Measurements from ENCODE around the gene GAL.

Gene GAL

DNA sequence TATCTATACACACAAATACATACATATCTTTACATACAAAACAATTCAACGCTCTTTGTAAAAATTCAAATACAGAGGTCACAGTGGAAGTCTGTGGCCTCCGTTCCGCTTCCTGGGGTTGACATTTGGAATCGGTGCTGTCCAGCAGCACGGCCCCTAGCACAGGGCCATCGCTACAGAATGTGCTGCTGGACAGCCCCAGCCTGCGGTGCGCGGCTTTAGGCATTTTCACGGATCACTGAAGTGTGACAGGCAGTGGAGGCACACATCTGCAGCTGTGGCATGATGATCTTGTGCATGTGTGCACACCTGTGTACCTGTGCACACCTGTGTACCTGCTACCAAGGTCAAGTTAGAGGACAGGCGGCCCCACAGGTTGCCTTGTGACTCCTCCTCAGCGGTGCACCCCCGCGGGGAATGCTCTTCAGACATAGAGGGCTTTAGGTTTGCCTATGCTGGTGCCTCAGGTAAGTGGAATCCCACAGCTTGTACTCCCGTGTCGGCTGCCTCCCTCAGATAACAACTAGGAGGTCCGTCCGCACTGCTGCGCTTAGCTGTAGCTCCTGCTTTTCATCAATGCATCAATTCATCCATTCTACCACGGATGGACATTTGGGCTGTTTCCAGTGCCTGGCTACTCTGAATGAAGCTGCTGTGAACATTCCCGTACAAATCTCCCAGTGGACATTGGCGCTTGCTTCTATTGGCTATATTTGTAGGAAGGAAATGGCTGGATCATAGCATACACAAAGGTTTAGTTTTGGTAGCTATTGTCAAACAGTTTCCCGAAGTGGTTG lies 29.9 kb downstream of the GAL start:
- no peak for FAIRE-seq
- no peak for DNase-seq (ENCODE audit: insufficient read length, low spot score)
- TF ChIP-seq POLR2AphosphoS5 (IDR thresholded peaks at IDR 0.05; ENCODE audit: low read depth, low read length) = no peak
- TF ChIP-seq POU2F2 (IDR thresholded peaks at IDR 0.05; ENCODE audit: low read depth, low read length) = no peak

DNA sequence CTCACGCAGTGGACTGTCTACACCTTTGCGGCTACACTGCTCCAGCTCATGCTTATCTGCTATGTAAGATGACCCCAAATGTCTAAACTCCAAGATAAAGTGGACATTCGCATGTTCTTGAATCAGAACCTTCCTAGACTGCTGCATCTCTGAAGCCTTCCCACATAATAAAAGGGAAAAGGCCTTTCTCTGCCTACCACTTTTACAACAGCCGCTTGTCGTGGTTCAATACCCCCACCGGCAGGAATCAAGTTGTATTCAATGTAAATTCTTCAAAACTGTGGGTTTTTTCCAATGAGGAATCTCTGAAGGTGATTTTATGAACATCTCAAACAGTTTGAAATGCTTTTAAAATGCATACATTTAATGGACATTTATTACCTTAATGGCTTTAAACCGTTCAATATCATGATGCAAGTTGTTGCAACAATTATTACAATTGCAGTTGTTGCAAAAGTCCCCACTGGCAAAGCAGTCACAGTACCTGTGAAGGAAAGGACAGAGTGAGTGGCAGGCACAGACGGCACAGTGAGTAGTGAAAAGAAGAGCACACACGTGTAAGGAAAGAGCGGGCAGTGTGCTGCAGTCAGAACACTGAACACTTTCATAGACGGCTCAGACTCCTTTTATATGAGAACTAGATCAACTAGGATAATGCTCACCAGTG lies 31.2 kb downstream of the GAL start:
- no peak for FAIRE-seq
- no peak for TF ChIP-seq TAF1 (IDR thresholded peaks at IDR 0.05; ENCODE audit: low read depth, low read length)
- TF ChIP-seq POLR2A (IDR thresholded peaks at IDR 0.05; ENCODE audit: low read depth, low read length) = no peak
- TF ChIP-seq POU2F2 (IDR thresholded peaks at IDR 0.05; ENCODE audit: low read depth, low read length) = no peak
- no peak for TF ChIP-seq SPI1 (IDR thresholded peaks at IDR 0.05; ENCODE audit: low read depth, low read length)
- TF ChIP-seq POLR2AphosphoS5 (IDR thresholded peaks at IDR 0.05; ENCODE audit: low read depth, low read length) = no peak
- DNase-seq (ENCODE audit: insufficient read length, low spot score) = no peak

DNA sequence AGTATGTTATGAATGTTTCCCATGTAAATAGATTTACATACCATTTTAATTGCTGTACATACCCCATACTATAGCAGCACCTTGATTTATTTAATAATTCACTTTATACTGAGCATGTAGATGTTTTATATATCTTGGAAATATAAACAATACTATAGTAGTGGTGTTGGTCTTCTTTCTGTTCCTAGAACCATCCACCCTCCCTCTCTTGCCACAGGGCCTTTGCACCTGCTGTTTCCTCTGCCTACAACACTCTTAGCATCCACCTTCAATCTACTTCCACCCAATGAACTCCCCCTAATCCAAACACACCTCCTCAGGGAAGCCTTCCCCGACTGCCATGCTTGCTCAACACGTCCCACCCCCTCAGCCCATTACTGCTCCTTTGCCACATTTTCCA lies 36.7 kb downstream of the GAL start:
- TF ChIP-seq TAF1 (IDR thresholded peaks at IDR 0.05; ENCODE audit: low read depth, low read length) = no peak
- FAIRE-seq (no peak), DNase-seq (ENCODE audit: insufficient read length, low spot score) (no peak)

DNA sequence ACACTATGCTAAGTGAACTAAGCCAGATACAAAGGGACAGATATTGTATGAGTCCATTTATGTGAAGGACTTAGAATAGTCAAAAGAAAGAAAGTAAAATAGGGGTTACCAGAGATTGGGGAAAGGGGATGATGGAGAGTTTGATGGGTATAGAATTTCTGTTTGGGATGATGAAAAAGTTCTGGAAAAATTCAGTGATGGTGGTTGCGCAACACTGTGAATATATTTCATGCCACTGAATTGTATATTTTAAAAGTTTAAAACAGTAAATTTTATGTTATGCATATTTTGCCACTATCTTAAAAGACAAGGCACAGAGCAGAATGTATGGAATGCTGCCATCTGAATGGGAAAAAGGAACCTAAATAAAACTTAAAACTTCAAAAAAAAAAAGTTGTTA lies 37.8 kb downstream of the GAL start:
- FAIRE-seq (no peak), DNase-seq (ENCODE audit: insufficient read length, low spot score) (no peak)
- TF ChIP-seq SPI1 (IDR thresholded peaks at IDR 0.05; ENCODE audit: low read depth, low read length) (no peak), POU2F2 (IDR thresholded peaks at IDR 0.05; ENCODE audit: low read depth, low read length) (no peak), POLR2AphosphoS5 (IDR thresholded peaks at IDR 0.05; ENCODE audit: low read depth, low read length) (no peak), PAX5 (IDR thresholded peaks at IDR 0.05; ENCODE audit: insufficient read depth, low read length, severe bottlenecking) (no peak), POLR2A (IDR thresholded peaks at IDR 0.05; ENCODE audit: low read depth, low read length) (no peak), TAF1 (IDR thresholded peaks at IDR 0.05; ENCODE audit: low read depth, low read length) (no peak)

DNA sequence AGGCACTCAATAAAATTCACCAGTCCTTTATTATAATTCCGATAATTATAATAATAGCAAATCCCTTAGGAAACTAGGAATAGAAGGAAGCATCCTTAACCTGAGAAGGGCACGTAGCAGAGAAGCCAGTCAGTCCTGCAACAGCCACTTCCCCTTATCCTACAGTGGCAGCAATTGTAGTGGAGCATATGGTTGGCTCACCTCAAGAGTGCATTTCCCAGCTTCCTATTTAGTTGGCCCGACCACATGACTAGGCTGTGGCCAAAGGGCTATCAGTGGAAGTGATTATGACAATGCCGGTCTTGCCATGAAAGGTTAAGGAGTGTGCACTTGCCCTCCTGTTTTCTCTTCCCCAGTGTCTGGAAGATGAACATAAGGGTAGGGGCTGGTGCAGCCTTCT lies 39.9 kb downstream of the GAL start:
- no peak for FAIRE-seq
- no peak for TF ChIP-seq POU2F2 (IDR thresholded peaks at IDR 0.05; ENCODE audit: low read depth, low read length)
- no peak for TF ChIP-seq SPI1 (IDR thresholded peaks at IDR 0.05; ENCODE audit: low read depth, low read length)
- TF ChIP-seq PAX5 (IDR thresholded peaks at IDR 0.05; ENCODE audit: insufficient read depth, low read length, severe bottlenecking) = no peak
- no peak for TF ChIP-seq TAF1 (IDR thresholded peaks at IDR 0.05; ENCODE audit: low read depth, low read length)
- no peak for TF ChIP-seq POLR2AphosphoS5 (IDR thresholded peaks at IDR 0.05; ENCODE audit: low read depth, low read length)
- no peak for TF ChIP-seq POLR2A (IDR thresholded peaks at IDR 0.05; ENCODE audit: low read depth, low read length)
- no peak for DNase-seq (ENCODE audit: insufficient read length, low spot score)

DNA sequence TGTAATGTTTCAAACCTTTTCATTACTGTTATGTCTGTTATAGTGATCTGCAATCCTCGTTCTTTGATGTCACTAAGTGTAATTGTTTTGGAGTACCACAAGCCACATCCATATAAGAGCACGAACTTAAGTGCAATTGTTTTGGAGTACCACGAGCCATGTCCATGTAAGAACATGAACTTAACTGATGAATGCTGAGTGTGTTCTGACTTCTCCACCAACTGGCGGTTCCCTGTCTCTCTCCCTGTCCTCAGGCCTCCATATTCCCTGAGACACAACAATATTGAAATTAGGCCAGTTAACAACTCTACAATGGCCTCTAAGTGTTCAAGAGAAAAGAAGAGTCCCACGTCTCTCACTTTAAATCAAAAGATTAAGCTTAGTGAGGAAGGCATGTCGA lies 43.4 kb downstream of the GAL start:
- DNase-seq (ENCODE audit: insufficient read length, low spot score) = no peak
- no peak for TF ChIP-seq TAF1 (IDR thresholded peaks at IDR 0.05; ENCODE audit: low read depth, low read length)
- TF ChIP-seq PAX5 (IDR thresholded peaks at IDR 0.05; ENCODE audit: insufficient read depth, low read length, severe bottlenecking) = no peak
- TF ChIP-seq POU2F2 (IDR thresholded peaks at IDR 0.05; ENCODE audit: low read depth, low read length) = no peak
- no peak for FAIRE-seq

DNA sequence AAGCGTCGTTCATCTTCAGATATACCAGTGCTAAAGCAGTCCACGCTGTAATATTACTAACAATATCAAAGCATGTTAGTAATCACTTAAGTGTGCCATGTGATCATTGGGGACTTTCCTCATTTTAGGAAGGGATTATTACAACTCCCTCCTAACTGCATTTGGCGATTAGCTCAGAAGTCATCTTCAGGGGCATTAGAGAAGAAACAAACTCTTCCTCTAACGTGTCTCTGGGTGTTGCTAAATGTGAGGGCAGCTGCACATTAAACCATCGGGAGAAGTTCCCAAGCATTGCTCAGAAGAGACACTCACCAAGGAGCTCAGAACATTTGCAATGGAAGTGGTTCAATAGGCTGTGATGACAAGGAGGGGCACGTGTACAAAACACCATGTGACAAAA lies 49.8 kb downstream of the GAL start:
- TF ChIP-seq POLR2A (IDR thresholded peaks at IDR 0.05; ENCODE audit: low read depth, low read length) (no peak), SPI1 (IDR thresholded peaks at IDR 0.05; ENCODE audit: low read depth, low read length) (no peak), TAF1 (IDR thresholded peaks at IDR 0.05; ENCODE audit: low read depth, low read length) (no peak), PAX5 (IDR thresholded peaks at IDR 0.05; ENCODE audit: insufficient read depth, low read length, severe bottlenecking) (no peak), POU2F2 (IDR thresholded peaks at IDR 0.05; ENCODE audit: low read depth, low read length) (no peak), POLR2AphosphoS5 (IDR thresholded peaks at IDR 0.05; ENCODE audit: low read depth, low read length) (no peak)

DNA sequence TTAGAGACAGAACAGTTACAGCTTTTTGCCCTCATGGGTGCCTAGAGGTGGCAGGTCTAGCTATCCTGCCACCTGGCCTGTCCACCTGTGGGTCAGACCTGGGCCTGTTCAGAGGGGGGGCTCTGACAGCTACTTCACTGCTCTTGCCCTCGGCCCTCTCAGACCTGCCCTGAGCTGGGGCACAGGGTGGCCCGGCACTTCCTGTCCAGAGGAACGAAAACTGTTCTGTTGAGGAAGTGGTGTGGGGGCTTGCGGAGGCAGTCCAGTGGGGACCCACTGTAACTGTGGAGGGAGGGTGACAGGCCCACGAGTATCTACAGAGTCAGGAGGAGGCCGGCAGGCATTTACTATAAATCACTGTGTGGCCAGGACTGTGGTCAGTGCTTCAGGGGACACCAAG lies 50.8 kb downstream of the GAL start:
- FAIRE-seq = no peak
- TF ChIP-seq POU2F2 (IDR thresholded peaks at IDR 0.05; ENCODE audit: low read depth, low read length) (no peak), POLR2AphosphoS5 (IDR thresholded peaks at IDR 0.05; ENCODE audit: low read depth, low read length) (no peak), POLR2A (IDR thresholded peaks at IDR 0.05; ENCODE audit: low read depth, low read length) (no peak), TAF1 (IDR thresholded peaks at IDR 0.05; ENCODE audit: low read depth, low read length) (no peak), SPI1 (IDR thresholded peaks at IDR 0.05; ENCODE audit: low read depth, low read length) (no peak), PAX5 (IDR thresholded peaks at IDR 0.05; ENCODE audit: insufficient read depth, low read length, severe bottlenecking) (no peak)
- DNase-seq (ENCODE audit: insufficient read length, low spot score) = no peak

More for the DNA sequence above, 49.8 kb downstream of the GAL start:
- DNase-seq (ENCODE audit: insufficient read length, low spot score) (no peak), FAIRE-seq (no peak)

DNA sequence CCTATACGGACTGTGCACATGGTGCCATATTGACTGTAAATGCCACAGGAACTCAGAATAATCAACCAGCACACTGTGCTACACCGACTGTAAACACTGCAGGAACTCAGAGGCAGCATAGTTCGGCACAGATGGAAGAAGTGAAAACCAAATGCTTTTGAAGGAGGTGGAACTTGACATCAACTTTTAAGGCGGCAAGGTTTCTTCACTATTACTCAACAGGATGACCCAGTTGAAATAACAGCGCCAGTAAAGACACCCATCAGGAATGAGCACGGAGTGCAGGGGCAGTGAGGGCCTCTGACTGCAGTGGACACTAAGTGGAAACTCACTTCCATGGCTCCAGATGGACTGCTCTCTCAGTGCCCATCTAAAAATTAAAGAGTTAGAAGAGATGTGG lies 51.3 kb downstream of the GAL start:
- DNase-seq (ENCODE audit: insufficient read length, low spot score) (no peak), FAIRE-seq (no peak)
- TF ChIP-seq POU2F2 (IDR thresholded peaks at IDR 0.05; ENCODE audit: low read depth, low read length) = no peak
- no peak for TF ChIP-seq TAF1 (IDR thresholded peaks at IDR 0.05; ENCODE audit: low read depth, low read length)
- no peak for TF ChIP-seq POLR2AphosphoS5 (IDR thresholded peaks at IDR 0.05; ENCODE audit: low read depth, low read length)
- no peak for TF ChIP-seq SPI1 (IDR thresholded peaks at IDR 0.05; ENCODE audit: low read depth, low read length)
- no peak for TF ChIP-seq PAX5 (IDR thresholded peaks at IDR 0.05; ENCODE audit: insufficient read depth, low read length, severe bottlenecking)
- no peak for TF ChIP-seq POLR2A (IDR thresholded peaks at IDR 0.05; ENCODE audit: low read depth, low read length)
